Brain pericyte (primary cell): ENCODE measurements around the gene NELL1.

ENCODE experiments used
- DNase-seq: peaks from one replicate; pipeline ENCODE4 v3.0.0-alpha.2; 2012; ENCODE audit warnings: low read depth, low spot score

NELL1 gene

DNA sequence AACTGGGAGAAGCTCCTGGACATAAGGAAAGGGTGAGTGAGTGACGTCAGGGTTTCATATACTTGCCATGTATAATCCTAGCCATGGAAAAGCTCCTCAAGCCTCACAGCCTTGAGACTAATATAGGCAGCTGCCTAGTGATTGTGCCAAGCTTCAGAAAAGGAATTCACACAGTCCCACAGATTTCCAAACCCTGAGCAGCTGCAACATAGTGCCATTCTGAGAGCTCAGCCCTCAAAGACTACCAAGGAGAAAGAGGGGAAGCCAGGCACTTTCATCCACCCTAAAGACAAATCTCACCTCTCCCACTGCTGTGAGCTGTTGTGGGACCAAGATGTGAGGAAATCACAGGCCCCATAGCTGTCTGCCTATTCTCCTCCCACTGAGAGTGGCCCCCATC lies 815.6 kb downstream of the NELL1 start:
- no peak for DNase-seq

DNA sequence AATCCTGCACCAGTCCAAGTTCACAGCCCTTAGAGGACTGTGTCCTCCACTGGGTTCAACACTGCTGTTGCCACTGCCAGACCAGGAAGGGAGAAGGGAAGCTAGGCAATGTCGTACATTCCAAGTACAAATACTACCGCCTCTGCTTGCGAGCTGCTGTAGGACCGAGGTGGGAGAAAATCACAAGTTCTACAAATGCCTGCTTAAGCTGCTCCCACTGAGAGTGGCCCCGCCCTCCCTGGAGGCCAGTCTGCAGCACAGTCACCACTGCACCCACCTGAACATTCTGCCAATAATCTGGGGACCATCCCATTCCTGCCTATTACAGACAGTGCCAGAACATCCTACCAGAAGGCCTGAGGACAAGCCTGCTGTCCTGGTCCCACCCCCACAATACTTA lies 816.0 kb downstream of the NELL1 start:
- DNase-seq, result no peak

DNA sequence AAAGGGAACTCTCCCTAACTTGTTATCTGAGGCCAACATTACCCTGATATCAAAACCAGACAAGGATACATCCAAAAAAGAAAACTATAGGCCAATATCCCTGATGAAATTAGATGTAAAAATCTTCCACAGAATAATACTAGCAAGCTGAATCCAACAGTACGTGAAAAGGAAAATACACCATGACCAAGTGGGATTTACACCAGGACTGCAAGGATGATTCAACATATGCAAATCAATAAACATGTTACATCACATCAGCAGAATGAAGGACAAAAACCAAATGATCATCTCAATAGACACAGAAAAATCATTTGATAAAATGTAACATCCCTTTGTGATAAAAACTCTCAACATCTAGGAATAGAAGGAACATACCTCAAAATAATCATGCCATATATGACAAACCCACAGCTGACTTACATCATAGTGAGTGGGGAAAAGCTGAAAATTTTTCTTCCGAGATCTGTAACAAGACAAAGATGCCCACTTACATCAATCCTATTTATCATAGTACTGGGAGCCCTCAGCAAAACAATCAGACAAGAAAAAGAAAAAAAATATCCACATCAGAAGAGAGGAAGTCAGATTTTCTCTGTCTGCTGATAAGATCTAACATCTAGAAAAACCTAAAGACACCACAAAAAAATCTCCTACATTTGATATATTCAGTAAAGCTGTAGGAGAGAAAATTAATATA lies 820.2 kb downstream of the NELL1 start:
- no peak for DNase-seq

DNA sequence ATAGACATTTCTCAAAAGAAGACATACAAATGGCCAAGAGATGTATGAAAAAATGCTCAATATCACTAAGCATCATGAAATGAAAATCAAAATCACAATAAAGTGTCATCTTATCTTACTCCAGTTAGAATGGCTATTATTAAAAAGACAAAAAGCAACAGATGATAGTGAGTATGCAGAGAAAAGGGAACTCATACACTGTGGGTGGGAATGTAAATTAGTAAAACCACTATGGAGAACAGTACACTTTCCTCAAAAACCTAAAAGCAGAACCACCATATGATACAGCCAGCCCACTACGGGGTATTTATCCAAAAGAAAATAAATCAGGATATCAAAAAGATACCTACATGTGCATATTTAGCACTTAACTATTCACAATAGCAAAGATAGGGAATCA lies 823.5 kb downstream of the NELL1 start:
- DNase-seq, result no peak

DNA sequence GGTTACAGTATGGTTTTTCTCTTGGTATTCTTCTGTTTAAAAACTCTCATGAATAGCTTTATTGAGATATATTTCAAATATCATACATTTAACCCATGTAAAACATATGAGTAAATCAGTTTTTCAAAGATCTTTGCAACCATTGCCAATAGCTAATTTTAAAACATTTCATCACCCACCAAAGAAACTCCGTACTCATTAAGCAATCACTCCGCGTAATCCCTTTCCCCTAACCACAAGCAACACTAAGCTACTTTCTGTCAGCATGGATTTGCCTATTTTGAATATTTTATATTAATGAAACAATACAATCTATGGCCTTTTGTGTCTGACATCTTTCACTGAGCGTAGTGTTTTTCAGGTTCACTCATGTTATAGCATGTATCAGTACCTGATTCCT lies 825.6 kb downstream of the NELL1 start:
- DNase-seq, result no peak

DNA sequence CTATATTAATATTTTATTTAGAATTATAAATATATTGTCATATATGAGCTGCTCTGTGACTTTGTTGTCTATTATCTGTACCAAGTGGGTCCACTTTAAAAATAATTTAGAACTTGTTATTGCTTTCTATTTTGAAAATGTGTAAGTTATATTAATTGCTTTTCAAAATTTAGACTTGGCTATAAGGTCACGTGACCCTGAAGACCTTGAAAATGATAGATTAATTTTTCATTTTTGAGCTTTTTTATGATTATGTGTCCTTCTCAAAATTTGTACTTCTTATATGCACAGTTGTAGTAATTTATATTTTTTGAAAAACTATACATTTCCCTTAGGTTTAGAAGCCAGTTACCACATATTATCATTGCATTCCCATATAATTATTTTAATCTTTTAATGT lies 826.5 kb downstream of the NELL1 start:
- no peak for DNase-seq

DNA sequence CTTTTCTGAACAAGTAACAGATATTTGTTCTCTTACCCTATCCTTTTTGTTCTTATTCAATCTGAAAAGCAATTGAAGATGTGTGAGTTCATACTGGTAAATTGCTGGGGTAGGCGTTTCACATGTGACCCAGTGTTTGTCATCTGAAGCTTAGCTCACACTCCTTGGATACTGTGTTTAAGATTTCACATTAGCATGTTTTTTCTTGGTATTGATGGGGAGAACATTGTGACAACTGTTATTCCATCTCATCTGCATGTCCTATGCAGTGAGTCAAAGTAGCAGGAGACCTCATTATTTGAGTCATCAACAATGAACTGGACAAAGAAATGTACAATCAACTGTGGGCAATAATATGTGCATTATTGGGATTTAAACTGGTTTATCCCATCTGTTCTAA lies 831.9 kb downstream of the NELL1 start:
- DNase-seq, result no peak

DNA sequence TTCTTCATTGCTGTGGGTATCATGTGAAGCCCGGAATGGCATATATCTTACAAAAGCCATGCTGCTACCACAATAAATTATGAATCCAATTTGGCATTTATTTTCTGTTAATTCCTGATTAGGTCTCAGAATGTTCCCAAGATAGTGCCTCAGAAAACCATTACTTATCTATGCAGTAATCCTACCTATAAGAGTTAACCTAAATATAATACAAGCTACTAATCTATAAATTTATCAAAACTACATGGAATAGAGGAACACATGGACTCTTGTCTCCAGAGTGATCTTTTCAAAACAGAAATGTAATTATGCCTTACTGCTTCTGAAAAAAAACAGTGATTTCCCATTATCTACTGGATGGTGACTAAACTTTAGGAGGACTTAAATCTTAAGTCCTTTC lies 835.7 kb downstream of the NELL1 start:
- no peak for DNase-seq

DNA sequence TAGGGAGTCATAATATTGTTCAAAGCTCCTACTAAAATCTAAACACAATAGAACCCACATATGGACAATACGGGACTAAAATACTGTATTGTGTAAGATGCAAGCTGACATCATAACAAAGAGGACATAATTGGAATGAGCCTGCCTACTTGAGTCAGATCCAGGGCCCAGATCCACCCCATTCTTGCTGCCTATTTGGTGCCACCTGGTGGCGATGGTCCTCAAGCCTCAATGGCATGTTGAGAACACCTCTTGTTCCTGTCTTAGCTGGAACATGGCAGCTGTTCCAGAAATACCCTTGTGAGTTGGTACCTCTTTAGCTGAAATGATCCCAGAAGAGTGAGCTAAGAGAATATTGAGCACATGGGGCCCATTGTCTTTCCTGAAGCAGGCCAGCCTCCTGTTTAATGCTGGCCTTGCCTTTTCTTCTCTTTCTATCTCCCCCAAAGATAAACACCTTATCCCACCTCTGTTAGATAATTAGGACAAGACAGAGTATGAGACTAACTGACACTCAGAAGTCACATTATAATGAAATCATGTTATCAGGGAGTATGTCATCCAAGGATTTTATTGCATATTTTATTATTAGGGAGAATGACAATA lies 842.6 kb downstream of the NELL1 start:
- no peak for DNase-seq

DNA sequence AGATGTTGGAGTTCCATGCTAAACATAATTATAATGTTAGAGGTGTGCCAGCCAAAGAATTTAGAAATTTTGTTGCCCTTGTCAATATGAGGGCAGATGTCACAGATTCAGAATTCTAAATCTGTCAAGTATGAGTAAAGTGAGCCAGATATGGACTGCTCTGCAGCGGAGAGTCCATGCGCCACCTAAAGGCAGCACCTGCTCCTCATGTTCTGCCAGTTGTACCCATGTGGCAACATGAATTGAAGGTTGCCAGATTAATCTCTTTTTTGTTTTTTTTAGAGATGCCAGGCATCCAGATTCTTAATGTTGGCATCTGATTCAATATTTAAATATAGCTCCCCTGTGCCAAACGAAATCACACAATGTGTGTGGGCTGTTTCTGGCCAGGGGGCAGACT lies 844.9 kb downstream of the NELL1 start:
- no peak for DNase-seq

DNA sequence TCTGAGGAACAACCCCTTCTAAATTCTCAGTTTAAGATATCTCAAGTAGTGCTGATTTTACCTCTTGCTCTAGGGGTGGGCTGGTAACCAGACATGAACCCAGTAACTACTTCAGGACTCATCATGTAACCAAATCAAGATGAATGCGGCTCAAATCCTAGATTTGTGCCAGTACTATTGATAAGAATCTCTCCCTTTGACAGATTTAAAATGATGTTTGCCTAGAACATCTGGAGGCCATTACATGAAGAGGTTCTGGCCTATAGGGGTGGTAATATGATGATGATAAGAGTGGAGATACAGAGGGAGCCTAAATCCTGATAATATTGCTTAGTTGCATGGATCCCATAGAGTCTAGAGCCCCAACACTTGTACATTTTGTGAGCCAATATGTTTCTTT lies 850.9 kb downstream of the NELL1 start:
- DNase-seq, result no peak

DNA sequence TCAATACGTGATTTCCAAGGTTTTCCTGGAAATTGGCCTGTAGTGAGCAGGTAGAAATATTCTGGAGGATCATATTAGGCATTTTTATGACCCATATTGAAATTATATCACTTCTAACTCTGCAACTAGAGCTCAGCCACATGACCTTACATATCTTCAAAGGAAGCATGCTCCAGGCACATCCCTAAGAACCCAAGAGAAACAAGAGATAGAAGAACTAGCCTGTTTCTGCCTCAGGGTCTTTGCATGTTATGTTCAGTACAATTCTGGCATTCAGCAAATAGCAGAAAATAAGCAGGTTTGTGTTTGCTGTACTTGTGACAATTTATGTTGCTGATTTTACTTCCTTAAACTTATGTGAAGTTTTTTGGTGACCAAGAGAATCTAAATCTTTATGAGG lies 859.8 kb downstream of the NELL1 start:
- DNase-seq, result no peak

DNA sequence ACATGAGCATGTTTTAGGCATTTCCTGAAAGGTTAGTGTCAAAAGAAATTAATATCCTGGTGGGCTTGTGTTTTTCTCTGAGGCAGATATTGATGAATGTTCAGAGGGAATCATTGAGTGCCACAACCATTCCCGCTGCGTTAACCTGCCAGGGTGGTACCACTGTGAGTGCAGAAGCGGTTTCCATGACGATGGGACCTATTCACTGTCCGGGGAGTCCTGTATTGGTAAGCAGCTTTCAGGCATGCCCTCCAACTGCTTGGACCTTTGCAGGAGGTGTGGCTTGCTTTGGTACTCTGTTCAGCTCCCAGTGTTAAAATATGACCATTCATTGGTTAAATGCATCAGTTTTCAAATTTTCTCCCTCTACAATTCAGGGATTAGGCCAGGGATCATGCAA lies 864.9 kb downstream of the NELL1 start:
- DNase-seq, result no peak

DNA sequence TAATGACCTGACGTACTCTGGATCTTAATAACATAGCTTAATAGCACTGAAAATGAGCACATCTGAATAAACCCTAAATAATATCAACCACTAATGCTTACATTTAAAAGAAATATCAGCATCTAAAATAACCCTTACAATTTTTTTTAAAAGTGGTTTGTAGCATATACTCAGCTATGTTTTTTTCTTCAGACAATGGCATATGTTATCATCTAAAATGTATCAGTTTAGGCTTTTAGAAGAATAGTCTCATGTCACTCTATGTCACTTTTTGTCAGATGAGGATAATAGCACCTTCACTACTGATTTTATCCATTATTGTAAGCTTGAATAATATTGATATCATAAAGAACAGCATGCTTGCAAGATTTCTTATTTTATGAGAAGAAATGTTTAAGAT lies 868.6 kb downstream of the NELL1 start:
- no peak for DNase-seq

DNA sequence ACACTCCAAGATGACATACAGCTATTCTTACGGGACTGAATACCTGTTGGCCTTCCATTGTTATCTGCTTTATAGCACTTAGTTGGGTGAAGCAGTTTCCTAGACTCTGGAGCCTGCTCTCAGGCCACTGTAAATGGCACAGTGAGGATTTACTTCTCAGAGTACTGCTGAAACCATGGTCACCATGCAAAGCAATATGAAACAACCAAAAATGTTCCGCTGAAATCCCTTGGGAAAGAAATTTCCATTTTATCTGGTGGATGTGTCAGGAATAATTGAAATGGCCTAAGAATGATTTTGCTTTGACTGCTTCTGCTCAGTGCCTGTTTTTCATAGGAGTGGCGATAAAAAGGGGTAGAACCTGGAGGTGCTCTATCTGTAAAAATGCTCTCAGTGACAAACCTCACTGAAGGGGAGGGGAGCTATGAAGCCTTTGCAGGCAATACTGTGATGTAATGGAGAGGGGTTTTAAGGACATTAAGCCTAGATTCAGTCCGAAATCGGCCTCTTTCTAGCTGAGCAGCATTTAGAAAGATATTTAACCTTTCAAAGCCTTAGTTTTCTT lies 871.9 kb downstream of the NELL1 start:
- DNase-seq, result no peak

DNA sequence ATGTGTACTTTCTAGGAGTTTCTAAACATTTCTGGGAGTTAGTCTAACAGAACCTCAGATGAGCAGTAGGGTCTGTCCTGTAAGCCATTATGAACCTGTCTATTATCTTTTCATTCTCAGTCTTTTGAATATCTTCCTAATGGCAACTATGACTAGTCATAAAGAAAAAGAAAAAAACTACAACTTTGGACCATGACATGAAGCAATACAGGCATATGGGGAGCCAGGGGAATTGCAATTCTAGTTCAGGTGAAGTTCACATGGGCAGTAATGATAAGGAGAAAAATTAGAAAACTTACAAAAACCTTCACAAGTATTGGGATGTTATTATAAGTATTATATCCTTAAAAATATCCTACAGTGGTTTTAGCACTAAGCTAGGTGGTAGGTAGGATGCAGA lies 874.5 kb downstream of the NELL1 start:
- DNase-seq, result no peak

DNA sequence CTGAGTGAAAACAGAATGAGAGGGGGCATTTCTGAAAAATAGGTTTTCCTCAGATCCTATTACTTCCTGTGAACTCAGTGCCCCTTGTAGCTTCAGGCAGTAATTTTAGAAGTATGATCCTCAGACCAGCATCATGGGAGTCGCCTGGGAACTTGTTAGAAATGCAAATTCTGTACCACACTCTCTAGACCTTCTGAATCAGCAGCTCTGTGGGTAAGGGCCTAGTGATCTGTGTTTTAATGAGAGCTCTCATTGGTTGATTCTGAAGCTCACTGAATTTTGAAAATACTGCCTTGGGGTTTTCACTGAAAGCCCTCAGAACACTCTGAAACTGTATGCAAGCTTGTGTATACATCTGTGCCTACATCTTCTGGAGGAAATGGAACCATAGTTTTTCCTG lies 876.3 kb downstream of the NELL1 start:
- DNase-seq, result no peak

DNA sequence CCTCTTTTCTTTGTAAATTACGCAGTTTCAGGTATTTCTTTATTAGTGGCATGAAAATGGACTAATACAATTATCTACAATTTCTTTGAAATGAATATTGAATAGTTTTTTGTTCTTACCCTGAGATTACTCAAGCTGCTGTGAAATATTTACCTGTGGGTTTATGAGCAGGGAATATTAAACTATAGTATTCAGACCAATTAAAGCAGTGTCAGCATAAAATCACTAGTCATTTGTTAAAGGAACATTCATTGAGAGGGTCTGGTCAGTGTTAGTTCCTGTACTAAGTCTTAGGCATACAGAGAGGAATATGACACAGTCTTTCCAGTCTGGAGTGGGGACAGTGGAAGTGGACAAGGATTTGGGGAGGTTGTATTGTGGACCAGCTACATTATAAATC lies 877.3 kb downstream of the NELL1 start:
- no peak for DNase-seq

DNA sequence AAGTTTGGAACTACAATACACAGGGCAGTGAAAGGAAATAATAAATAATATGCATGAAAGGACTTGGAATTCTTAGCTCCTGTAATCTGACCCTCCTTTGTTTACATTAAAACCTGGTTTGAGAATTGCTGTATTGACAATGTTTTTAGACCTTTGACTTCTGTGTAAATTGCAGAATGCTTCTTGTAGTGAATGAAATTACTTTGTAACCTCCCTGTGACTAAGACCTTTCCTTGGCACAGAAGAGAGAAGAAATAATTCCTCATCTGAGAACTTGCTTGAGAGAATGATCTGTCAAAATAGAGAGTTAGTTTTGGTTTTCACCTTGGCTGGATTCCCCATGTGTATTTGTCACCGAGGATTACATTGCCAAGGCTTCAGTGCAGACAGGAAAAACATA lies 883.5 kb downstream of the NELL1 start:
- no peak for DNase-seq

DNA sequence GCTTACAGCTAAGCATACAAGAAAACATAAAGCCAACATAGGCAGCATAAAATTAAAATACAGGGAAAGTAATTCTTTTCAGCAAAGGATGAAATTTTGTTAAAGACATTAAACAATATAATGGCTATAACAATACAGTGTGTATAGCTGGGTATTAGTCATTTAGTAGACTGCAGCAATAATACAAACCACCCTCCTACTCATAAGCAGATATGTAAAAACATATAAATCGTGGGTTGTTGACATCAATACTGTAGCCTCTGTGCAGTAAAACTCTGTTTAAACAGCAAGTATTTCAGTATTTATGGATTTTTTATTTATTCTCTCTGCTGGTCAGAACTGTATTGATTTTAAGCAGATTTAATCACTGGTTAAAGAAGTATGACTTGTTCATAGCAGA lies 884.4 kb downstream of the NELL1 start:
- no peak for DNase-seq

DNA sequence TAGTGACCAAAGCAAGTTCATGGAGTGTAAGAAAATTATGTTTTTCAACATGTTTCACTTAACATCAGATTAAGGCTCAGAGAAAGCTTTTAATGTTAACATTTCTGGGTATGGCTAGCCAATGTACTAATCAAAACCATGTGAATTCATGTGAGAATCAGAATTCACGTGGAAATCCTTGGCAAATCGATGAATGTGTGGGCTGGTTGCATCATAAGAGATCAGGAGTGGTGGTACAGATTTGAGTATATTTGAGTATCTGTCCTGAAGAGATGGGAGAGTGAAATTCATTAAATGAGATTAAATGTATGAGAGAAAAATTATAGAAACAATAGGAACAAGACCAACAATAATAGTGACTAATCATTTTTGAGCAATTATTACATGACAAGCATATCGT lies 884.9 kb downstream of the NELL1 start:
- DNase-seq, result no peak

DNA sequence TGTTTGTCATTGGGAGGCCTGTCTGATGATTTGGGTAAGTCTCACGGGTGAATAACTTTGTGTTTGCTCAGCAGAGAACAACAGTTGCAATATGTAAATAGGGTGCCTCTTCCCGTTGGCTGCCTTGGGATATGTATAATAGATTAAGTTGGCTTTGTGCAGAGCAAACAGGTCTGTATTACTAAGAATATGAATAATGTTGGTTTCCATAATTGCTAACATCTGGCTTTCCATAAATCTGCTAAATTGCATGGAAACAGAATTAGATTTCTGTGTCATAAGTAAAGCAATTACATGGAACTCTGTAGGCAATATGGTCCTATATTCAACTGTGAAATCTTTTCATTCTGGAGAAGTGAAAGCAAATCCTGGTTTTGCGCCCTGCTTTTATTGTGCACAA lies 887.5 kb downstream of the NELL1 start:
- DNase-seq, result no peak

DNA sequence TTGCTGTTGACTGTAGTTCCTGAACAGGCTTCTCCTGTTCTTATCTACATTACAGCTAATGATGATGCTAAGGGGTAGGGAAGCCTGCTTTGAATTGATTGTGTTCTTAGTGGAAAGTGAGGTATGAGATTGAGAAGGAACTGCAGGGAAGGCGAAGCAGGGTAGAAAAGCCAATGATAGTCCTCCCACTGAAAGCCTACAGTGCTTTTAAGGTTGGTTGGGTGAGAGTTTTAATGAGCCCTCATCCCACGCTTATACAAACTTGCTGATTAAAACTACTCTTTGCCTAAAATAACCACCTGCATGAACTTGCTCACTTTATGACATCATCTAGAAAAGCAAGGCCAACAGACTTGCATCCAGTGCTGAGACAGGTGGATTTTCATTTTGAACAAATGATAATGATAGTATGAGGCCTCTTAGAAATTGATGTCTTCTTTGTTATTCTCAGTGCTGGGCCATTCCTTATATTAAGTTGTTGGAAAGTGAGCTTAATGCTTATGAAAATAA lies 891.1 kb downstream of the NELL1 start:
- no peak for DNase-seq
